NCI-H2029 (cell line): ENCODE data around the gene SNAP47.

Experiments used
- DNase-seq: peaks from one replicate; lab custom pipeline; 2025; lab: John Stamatoyannopoulos, UW

SNAP47 gene

GRCh38 chr1:227749916-227750710, 14.9 kb downstream of the SNAP47 start:
- DNase-seq, result no peak

- DNase-seq, result no peak
These were observed 18.9 kb downstream of the SNAP47 start for GRCh38 chr1:227753999-227754711.

- DNase-seq, result no peak
These were observed 19.7 kb downstream of the SNAP47 start for GRCh38 chr1:227754958-227755357.

GRCh38 chr1:227756172-227756959, 21.1 kb downstream of the SNAP47 start:
- no peak for DNase-seq

GRCh38 chr1:227757781-227758180, 22.5 kb downstream of the SNAP47 start:
- no peak for DNase-seq

GRCh38 chr1:227758366-227758765, 23.1 kb downstream of the SNAP47 start:
- DNase-seq, result no peak

GRCh38 chr1:227759341-227760300, 24.4 kb downstream of the SNAP47 start:
- no peak for DNase-seq

- DNase-seq, result no peak
These were observed 25.1 kb downstream of the SNAP47 start for GRCh38 chr1:227760377-227760776.

GRCh38 chr1:227761621-227762230, 26.5 kb downstream of the SNAP47 start:
- DNase-seq, result no peak

GRCh38 chr1:227762231-227762911, 27.1 kb downstream of the SNAP47 start:
- peak; percentile 81 for DNase-seq

GRCh38 chr1:227763246-227764018, 28.2 kb downstream of the SNAP47 start:
- no peak for DNase-seq

GRCh38 chr1:227764019-227764391, 28.8 kb downstream of the SNAP47 start:
- DNase-seq, result no peak

GRCh38 chr1:227765261-227766014, 30.2 kb downstream of the SNAP47 start:
- no peak for DNase-seq

- DNase-seq, result peak; percentile 79
These were observed 30.9 kb downstream of the SNAP47 start for GRCh38 chr1:227766015-227766634.

GRCh38 chr1:227766653-227767277, 31.5 kb downstream of the SNAP47 start:
- no peak for DNase-seq

GRCh38 chr1:227767401-227768124, 32.3 kb downstream of the SNAP47 start:
- no peak for DNase-seq

- no peak for DNase-seq
These were observed 32.8 kb downstream of the SNAP47 start for GRCh38 chr1:227768125-227768439.
